HepG2 (cell line): Measurements from ENCODE around the gene KLHL11. TPM values are rescaled to one million over a fixed set of nuclear protein-coding genes. Genes with fewer than 3 reads are reported as not detected.

ENCODE experiments used
- ADNP ChIP-seq: sonication (generic); formaldehyde crosslinking; IDR thresholded peaks from 2 replicates; pipeline ENCODE4 v1.4.0; 2020; ENCODE audit warnings: missing genetic modification reagents
- BRF2 ChIP-seq: sonication (generic); formaldehyde crosslinking; IDR thresholded peaks from 2 replicates; pipeline ENCODE4 v1.8.1; 2022; ENCODE audit warnings: mild to moderate bottlenecking, missing genetic modification reagents
- CHD4 ChIP-seq: fragments of 200-600 bp; sonication (generic); IDR thresholded peaks from 2 replicates; pipeline ENCODE4 v1.7.0; 2017; ENCODE audit warnings: mild to moderate bottlenecking, low read length, borderline replicate concordance
- FIP1L1 ChIP-seq: fragments of 200-400 bp; formaldehyde crosslinking; IDR thresholded peaks from 2 replicates; pipeline ENCODE4 v1.6.1; 2018; ENCODE audit warnings: low read depth, mild to moderate bottlenecking, low read length, moderate library complexity, borderline replicate concordance; ENCODE audit not compliant: insufficient read depth
- HOMEZ ChIP-seq: IDR thresholded peaks from 2 replicates; pipeline ENCODE4 v1.6.1; 2016; ENCODE audit warnings: low read depth
- KAT2B ChIP-seq: fragments of 150-350 bp; IDR thresholded peaks from 2 replicates; pipeline ENCODE4 v1.6.1; 2014; ENCODE audit warnings: low read depth, low read length, borderline replicate concordance
- MED8 ChIP-seq: sonication (generic); formaldehyde crosslinking; IDR thresholded peaks from 2 replicates; pipeline ENCODE4 v1.8.1; 2023; ENCODE audit warnings: mild to moderate bottlenecking, missing genetic modification reagents; ENCODE audit not compliant: insufficient replicate concordance
- MTA3 ChIP-seq: sonication (generic); formaldehyde crosslinking; IDR thresholded peaks from 2 replicates; pipeline ENCODE4 v1.4.0; 2020; ENCODE audit warnings: missing genetic modification reagents
- NFE2L1 ChIP-seq: sonication (generic); formaldehyde crosslinking; IDR thresholded peaks from 2 replicates; pipeline ENCODE4 v1.4.0; 2020; ENCODE audit warnings: missing genetic modification reagents, mild to moderate bottlenecking, borderline replicate concordance
- SP1 ChIP-seq, 2 experiments: fragments of 450-650 bp in 1 of 2; sonication (generic) in 1 of 2; formaldehyde crosslinking in 1 of 2; IDR thresholded peaks; 2 replicates each; pipeline versions ENCODE4 v1.4.0 to v1.6.1; 2016 to 2020; ENCODE audit warnings: missing genetic modification reagents in 1 of 2
- ZBTB4 ChIP-seq: sonication (generic); formaldehyde crosslinking; IDR thresholded peaks from 2 replicates; pipeline ENCODE4 v1.4.0; 2020; ENCODE audit warnings: missing genetic modification reagents, mild to moderate bottlenecking, borderline replicate concordance
- ZFP90 ChIP-seq: sonication (generic); formaldehyde crosslinking; IDR thresholded peaks from 2 replicates; pipeline ENCODE4 v1.8.0; 2022; ENCODE audit warnings: missing genetic modification reagents, mild to moderate bottlenecking, inconsistent platforms, borderline replicate concordance
- ZNF354B ChIP-seq: sonication (generic); formaldehyde crosslinking; IDR thresholded peaks from 2 replicates; pipeline ENCODE4 v1.8.0; 2022; ENCODE audit warnings: mild to moderate bottlenecking, missing genetic modification reagents
- ZNF451 ChIP-seq: sonication (generic); formaldehyde crosslinking; IDR thresholded peaks from 2 replicates; pipeline ENCODE4 v1.5.0; 2020; ENCODE audit warnings: mild to moderate bottlenecking, missing genetic modification reagents
- ZNF550 ChIP-seq: sonication (generic); formaldehyde crosslinking; IDR thresholded peaks from 2 replicates; pipeline ENCODE4 v1.4.0; 2020; ENCODE audit warnings: mild to moderate bottlenecking, missing genetic modification reagents, borderline replicate concordance
- ZNF556 ChIP-seq: sonication (generic); formaldehyde crosslinking; IDR thresholded peaks from 2 replicates; pipeline ENCODE4 v1.4.0; 2020; ENCODE audit warnings: mild to moderate bottlenecking, missing genetic modification reagents, borderline replicate concordance
- ZNF580 ChIP-seq: IDR thresholded peaks from 2 replicates; pipeline ENCODE4 v1.6.1; 2016; ENCODE audit warnings: low read depth, borderline replicate concordance
- ZNF747 ChIP-seq: sonication (generic); formaldehyde crosslinking; IDR thresholded peaks from 2 replicates; pipeline ENCODE4 v1.8.1; 2023; ENCODE audit warnings: missing genetic modification reagents, mild to moderate bottlenecking, borderline replicate concordance
- ZNF800 ChIP-seq: sonication (generic); formaldehyde crosslinking; IDR thresholded peaks from 2 replicates; pipeline ENCODE4 v1.4.0; 2020; ENCODE audit warnings: missing genetic modification reagents
- ZNF879 ChIP-seq: sonication (generic); formaldehyde crosslinking; IDR thresholded peaks from 2 replicates; pipeline ENCODE4 v1.8.1; 2023; ENCODE audit warnings: missing genetic modification reagents
- polyA plus RNA-seq, 8 experiments: library from polyadenylated mRNA; depleted of rRNA in 3 of 8; stranded (reverse) in 7 of 8; unstranded in 1 of 8; fragments of >200 nt; fragmentation: Illumina TruSeq in 4 of 8; extraction: Trizol in 4 of 8; gene quantifications; 2 replicates each; pipeline versions ENCODE4 v1.2.1 to v1.2.3, GENCODE V29; 2011 to 2016; ENCODE audit warnings: low read depth in 4 of 8, missing spikeins in 1 of 8, mixed read lengths in 1 of 8; ENCODE audit not compliant: insufficient read depth in 1 of 8
- total RNA-seq, 5 experiments: library from RNA; depleted of rRNA; stranded (reverse); fragments of >200 nt; fragmentation: Illumina TruSeq; extraction: Trizol; gene quantifications; 2 replicates each; pipeline ENCODE4 v1.2.3, GENCODE V29; 2016; ENCODE audit warnings: low read depth in 1 of 5

KLHL11 gene
- total and polyA plus RNA-seq, 2 of the 13 experiments (the other 11 are each of a cell fraction or from before 2014, with no cell fraction given): 7.7 to 27.5 TPM

GRCh38 chr17:41810659-41811548 lies 54.3 kb downstream of the KLHL11 start (continued):
- TF ChIP-seq BRF2 (CRISPR knock-in tag) (no peak), ZNF800 (no peak), SP1 (IDR thresholded peaks at IDR 0.05) (no peak), SP1 (CRISPR knock-in tag; IDR thresholded peaks at IDR 0.05) (no peak), HOMEZ (0 out of 2 replicates have a peak, but pooled peaks have one; percentile 31), FIP1L1 (no peak), ADNP (CRISPR knock-in tag) (no peak), MTA3 (CRISPR knock-in tag) (no peak), ZNF550 (CRISPR knock-in tag) (no peak), ZNF451 (CRISPR knock-in tag) (no peak), ZNF580 (no peak), ZNF556 (no peak), ZNF354B (0 out of 2 replicates have a peak, but pooled peaks have one; percentile 2), ZNF747 (CRISPR knock-in tag) (no peak), MED8 (CRISPR knock-in tag) (no peak), ZBTB4 (CRISPR knock-in tag) (peak; percentile 50; the same call in 1 of the 2 replicates), ZFP90 (CRISPR knock-in tag) (no peak), KAT2B (no peak), ZNF879 (CRISPR knock-in tag) (peak; percentile 8; the same call in 1 of the 2 replicates), NFE2L1 (CRISPR knock-in tag) (peak; percentile 35; the same call in 1 of the 2 replicates), CHD4 (no peak)
